ENCODE data around the gene PCDHB6.

DNA sequence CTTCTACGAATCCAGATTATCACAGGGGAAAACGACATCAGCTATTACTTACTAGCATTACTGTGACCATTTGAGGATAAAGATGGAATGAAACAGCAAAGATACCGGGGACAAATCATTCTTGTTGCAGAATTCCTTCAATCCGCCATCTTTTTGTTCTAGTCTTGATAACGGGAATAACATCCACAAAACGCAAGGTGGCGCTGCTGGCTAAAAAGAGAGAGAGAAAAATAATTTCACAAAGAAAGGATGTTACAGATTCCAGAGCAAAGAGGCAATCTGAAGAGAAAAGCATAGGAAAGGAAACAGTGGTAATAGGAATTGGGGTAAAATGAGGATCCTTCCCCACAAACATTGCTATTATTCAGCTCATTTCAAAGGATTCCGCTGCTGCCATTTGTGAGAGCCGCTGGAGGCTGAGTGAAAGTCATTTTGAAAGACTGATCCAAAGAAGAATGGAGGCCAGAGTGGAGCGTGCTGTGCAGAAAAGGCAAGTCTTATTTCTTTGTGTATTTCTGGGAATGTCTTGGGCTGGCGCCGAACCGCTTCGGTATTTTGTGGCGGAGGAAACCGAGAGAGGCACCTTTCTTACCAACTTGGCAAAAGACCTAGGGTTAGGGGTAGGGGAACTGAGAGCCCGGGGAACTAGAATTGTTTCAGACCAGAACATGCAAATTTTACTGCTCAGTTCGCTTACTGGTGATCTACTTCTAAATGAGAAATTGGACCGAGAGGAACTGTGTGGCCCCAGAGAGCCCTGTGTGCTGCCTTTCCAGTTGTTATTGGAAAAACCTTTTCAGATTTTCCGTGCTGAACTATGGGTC lies 22.7 kb downstream of the PCDHB6 start, which contains the start of gene PCDHB7:
- TF ChIP-seq, protein P1, sequence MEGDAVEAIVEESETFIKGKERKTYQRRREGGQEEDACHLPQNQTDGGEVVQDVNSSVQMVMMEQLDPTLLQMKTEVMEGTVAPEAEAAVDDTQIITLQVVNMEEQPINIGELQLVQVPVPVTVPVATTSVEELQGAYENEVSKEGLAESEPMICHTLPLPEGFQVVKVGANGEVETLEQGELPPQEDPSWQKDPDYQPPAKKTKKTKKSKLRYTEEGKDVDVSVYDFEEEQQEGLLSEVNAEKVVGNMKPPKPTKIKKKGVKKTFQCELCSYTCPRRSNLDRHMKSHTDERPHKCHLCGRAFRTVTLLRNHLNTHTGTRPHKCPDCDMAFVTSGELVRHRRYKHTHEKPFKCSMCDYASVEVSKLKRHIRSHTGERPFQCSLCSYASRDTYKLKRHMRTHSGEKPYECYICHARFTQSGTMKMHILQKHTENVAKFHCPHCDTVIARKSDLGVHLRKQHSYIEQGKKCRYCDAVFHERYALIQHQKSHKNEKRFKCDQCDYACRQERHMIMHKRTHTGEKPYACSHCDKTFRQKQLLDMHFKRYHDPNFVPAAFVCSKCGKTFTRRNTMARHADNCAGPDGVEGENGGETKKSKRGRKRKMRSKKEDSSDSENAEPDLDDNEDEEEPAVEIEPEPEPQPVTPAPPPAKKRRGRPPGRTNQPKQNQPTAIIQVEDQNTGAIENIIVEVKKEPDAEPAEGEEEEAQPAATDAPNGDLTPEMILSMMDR (IDR thresholded peaks at IDR 0.05): peak; percentile 39 to 54 (median 53)
- TF ChIP-seq POLR2A (IDR thresholded peaks at IDR 0.05): no peak

Measured in testis (tissue), 2 donors.